Rectal smooth muscle tissue (tissue), 1 donor: ENCODE data around the gene ADARB2.
A peak's percentile ranks its signal among the peaks of the same experiment; 100 is the strongest.
"Not testable (repeated sequence)": the region's sequence is repeated elsewhere in the genome, so short reads cannot be mapped to it uniquely, and the experiment has no call there.

Experiments
- H3K27ac ChIP-seq: one replicate; pipeline ENCODE4 v1.7.0; 2013; ENCODE audit warnings: low read depth, low read length, inconsistent platforms
- H3K27me3 ChIP-seq: one replicate; pipeline ENCODE4 v1.7.0; 2013; ENCODE audit warnings: low read length; ENCODE audit not compliant: control insufficient read depth, insufficient read depth
- H3K36me3 ChIP-seq: one replicate; pipeline ENCODE4 v1.7.0; 2013; ENCODE audit warnings: low read length; ENCODE audit not compliant: control insufficient read depth, insufficient read depth
- H3K4me1 ChIP-seq: one replicate; pipeline ENCODE4 v1.7.0; 2013; ENCODE audit warnings: low read length; ENCODE audit not compliant: control insufficient read depth, insufficient read depth
- H3K4me3 ChIP-seq: one replicate; pipeline ENCODE4 v1.7.0; 2013; ENCODE audit warnings: low read length
- H3K9ac ChIP-seq: one replicate; pipeline ENCODE4 v1.7.0; 2013; ENCODE audit warnings: low read length

The ADARB2 gene

DNA sequence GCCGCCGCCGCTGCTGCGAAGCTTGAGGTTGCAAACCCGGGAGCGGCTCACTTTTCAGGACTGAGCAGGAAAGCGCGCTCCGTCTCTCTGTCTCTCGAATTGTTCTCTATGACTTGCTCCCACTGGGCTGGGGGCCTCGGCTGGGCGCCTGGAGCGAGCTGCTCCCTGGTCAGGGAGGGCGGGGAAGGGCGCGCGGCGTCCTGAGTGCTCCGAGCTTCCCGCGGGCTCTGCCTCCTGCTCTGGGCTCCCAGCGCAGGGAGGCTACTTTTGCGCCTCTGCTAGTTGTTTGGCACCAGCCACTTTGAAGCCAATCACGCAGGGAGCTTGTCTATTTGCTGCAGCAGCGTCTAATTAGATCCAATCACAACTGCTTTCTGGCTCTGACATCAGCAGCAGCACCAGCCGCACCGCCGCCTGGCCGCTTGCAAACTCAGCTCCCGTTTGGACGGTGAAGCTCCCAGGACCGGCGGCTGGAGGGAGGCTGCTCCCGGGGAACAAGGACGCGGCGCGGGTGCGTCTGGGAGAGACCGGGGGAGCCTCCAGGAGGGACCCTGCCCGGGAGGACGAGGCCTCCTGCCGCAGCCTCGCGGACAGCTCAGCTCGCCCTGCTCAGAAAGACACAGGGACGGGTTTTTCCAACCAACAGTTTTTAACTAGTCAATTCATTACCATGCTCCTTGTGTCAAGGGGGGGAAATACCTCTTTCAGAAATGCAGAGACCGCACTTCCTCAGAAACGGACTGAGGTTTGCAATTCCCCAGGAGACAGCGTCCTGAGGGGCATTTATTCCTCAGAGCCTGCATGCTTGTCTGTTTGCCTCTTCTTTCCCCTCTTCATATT, at the start of gene ADARB2:
Gene ADARB2 (minus strand): TSS at position 304 of the 840 bp plus-strand sequence.
- H3K4me3 ChIP-seq = peak within 1 kb of the TSS; percentile 1
- H3K27ac ChIP-seq = no peak within 1 kb of the TSS
- H3K4me1 ChIP-seq = no peaks in the 10 kb centered on the region
- no peak within 1 kb of the TSS for H3K9ac ChIP-seq
- H3K27me3 ChIP-seq = peaks cover 18% of the 10 kb centered on the region
- no peaks in the 10 kb centered on the region for H3K36me3 ChIP-seq

- Histone ChIP-seq H3K4me3 (no peak overlapping the region), H3K27ac (no peak overlapping the region), H3K27me3 (no peaks in the 10 kb centered on the region), H3K9ac (no peak overlapping the region), H3K36me3 (no peaks in the 10 kb centered on the region), H3K4me1 (no peaks in the 10 kb centered on the region)
Observed at GRCh38 chr10:1785835-1786234, 48.5 kb upstream of the ADARB2 start.

DNA sequence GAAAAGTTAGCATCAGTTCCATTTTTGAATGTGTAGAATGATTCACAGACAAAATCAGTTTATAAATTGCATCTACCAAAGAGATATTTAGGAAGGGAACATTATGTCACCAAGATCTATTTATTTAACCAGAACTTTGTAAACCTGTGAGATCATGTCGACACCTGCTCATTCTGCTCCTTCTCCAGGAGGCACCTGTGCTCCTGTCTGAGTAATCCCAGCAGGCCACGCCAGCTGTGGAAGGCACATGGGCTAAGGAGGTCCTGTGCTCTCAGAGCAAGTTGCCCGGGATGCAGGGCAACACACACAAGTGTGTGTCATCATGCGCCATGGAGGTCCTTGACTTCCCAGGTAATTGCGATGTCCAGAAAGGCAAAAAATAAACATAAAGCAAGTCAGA, 45.5 kb upstream of the ADARB2 start:
- no peak overlapping the region for H3K9ac ChIP-seq
- peaks cover 3% of the 10 kb centered on the region for H3K27me3 ChIP-seq
- no peak overlapping the region for H3K27ac ChIP-seq
- no peaks in the 10 kb centered on the region for H3K36me3 ChIP-seq
- no peak overlapping the region for H3K4me3 ChIP-seq
- no peaks in the 10 kb centered on the region for H3K4me1 ChIP-seq

- no peak overlapping the region for H3K4me3 ChIP-seq
- no peak overlapping the region for H3K9ac ChIP-seq
- no peak overlapping the region for H3K27ac ChIP-seq
- no peaks in the 10 kb centered on the region for H3K36me3 ChIP-seq
- H3K4me1 ChIP-seq = no peaks in the 10 kb centered on the region
- peaks cover 3% of the 10 kb centered on the region for H3K27me3 ChIP-seq
Observed at GRCh38 chr10:1779796-1780195, 42.5 kb upstream of the ADARB2 start.

DNA sequence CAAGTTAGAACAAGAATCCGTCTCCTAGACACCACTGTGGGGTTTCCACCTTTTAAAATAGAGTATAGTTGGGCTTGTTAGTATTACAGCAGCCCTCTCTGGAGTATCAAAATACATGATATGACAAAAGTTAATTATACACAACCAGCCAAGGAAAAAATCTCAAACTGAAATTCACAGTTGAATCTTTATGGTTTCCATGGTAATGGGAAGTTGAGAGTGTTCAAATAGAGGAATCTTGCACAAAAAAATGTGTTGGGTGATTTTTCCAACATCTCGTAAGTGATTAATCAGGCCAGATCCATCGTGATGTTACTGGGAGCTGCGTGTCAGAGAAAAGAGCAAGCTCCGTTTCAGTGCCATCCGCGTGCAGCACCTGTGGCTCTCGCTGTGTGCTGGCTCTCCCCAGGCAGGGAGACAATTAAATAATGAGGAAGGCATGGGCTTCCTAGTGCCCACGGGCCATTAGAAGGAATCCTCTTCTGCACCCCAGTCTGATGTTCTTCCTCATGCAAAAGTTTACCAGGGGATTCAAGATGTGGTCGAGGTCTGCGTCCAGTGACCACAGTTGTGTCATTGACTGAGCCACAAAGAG, 41.1 kb upstream of the ADARB2 start:
- Histone ChIP-seq H3K27ac (no peak overlapping the region), H3K36me3 (no peaks in the 10 kb centered on the region), H3K27me3 (peaks cover 3% of the 10 kb centered on the region), H3K4me3 (no peak overlapping the region), H3K4me1 (no peaks in the 10 kb centered on the region), H3K9ac (no peak overlapping the region)

- Histone ChIP-seq H3K9ac (no peak overlapping the region), H3K36me3 (no peaks in the 10 kb centered on the region), H3K27ac (no peak overlapping the region), H3K4me3 (no peak overlapping the region), H3K4me1 (no peaks in the 10 kb centered on the region), H3K27me3 (peaks cover 3% of the 10 kb centered on the region)
Observed at GRCh38 chr10:1776127-1776662, 38.9 kb upstream of the ADARB2 start.

GRCh38 chr10:1774796-1775195, 37.5 kb upstream of the ADARB2 start:
- no peak overlapping the region for H3K9ac ChIP-seq
- no peaks in the 10 kb centered on the region for H3K4me1 ChIP-seq
- no peak overlapping the region for H3K4me3 ChIP-seq
- H3K27ac ChIP-seq = no peak overlapping the region
- no peaks in the 10 kb centered on the region for H3K36me3 ChIP-seq
- peaks cover 3% of the 10 kb centered on the region for H3K27me3 ChIP-seq

DNA sequence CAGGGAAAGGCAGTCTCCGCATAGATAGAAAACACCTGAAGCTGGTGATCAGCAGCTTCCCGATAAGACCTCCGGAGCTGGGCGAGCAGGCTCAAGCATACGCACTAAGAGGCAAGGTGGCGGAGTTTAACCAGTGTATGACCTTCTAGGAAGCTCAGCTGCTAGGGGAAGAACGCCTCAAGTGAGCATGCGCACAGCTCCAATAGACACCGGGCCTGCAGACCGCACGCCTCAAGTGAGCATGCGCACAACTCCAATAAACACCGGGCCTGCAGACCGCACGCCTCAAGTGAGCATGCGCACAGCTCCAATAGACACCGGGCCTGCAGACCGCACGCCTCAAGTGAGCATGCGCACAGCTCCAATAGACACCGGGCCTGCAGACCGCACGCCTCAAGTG, 35.9 kb upstream of the ADARB2 start:
- not testable (repeated sequence) for H3K4me1 ChIP-seq, H3K27me3 ChIP-seq, H3K36me3 ChIP-seq, H3K9ac ChIP-seq, H3K27ac ChIP-seq, H3K4me3 ChIP-seq

DNA sequence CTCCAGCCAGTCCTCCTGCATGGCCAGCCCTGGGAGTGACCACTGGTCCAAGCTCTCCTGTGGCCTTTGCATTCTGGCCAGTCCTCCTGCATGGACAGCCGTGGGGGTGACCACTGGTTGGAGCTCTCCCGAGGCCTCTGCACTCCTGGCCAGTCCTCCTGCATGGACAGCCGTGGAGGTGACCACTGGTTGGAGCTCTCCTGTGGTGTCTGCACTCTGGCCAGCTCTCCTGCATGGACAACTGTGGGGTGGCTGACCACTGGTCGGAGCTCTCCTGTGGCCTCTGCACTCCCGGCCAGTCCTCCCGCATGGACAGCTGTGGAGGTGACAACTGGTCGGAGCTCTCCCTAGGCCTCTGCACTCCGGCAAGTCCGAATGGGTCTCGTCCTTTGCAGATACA, 28.7 kb upstream of the ADARB2 start:
- H3K36me3 ChIP-seq = no peaks in the 10 kb centered on the region
- no peak overlapping the region for H3K9ac ChIP-seq
- no peak overlapping the region for H3K4me3 ChIP-seq
- H3K27me3 ChIP-seq = no peaks in the 10 kb centered on the region
- H3K27ac ChIP-seq = no peak overlapping the region
- no peaks in the 10 kb centered on the region for H3K4me1 ChIP-seq

DNA sequence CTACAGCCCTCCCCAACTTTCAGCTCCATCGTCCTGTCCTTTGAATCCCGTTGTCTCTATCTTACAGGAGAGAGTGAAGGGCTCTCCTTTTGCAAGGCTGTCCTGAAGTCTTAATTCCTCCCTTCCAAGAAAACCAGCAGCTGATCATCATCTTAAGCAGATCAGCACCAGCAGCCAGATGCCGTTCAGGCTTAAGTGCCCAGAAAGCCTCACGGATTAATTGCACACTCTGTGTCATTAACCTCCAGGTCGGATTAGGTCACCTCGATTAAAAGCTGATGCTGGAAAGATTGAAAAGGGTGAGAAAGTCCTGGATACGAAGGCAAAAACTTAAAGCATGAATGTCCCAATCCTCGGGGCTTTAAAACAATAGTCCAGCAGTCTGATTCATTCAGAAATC, 24.8 kb upstream of the ADARB2 start:
- no peak overlapping the region for H3K4me3 ChIP-seq
- H3K27me3 ChIP-seq = no peaks in the 10 kb centered on the region
- H3K36me3 ChIP-seq = no peaks in the 10 kb centered on the region
- no peak overlapping the region for H3K27ac ChIP-seq
- H3K4me1 ChIP-seq = no peaks in the 10 kb centered on the region
- H3K9ac ChIP-seq = no peak overlapping the region

GRCh38 chr10:1754506-1755153, 17.3 kb upstream of the ADARB2 start:
- Histone ChIP-seq H3K4me1 (no peaks in the 10 kb centered on the region), H3K4me3 (no peak overlapping the region), H3K9ac (no peak overlapping the region), H3K36me3 (no peaks in the 10 kb centered on the region), H3K27me3 (peaks cover 2% of the 10 kb centered on the region), H3K27ac (no peak overlapping the region)

- H3K4me3 ChIP-seq = no peak overlapping the region
- no peak overlapping the region for H3K9ac ChIP-seq
- no peak overlapping the region for H3K27ac ChIP-seq
- H3K36me3 ChIP-seq = no peaks in the 10 kb centered on the region
- peaks cover 2% of the 10 kb centered on the region for H3K27me3 ChIP-seq
- H3K4me1 ChIP-seq = no peaks in the 10 kb centered on the region
Observed at GRCh38 chr10:1752153-1752552, 14.8 kb upstream of the ADARB2 start.
